H9 (cell line): ENCODE measurements around the gene FGF22. TPM values are rescaled to one million over a fixed set of nuclear protein-coding genes. Genes with fewer than 3 reads are reported as not detected.

ENCODE experiments used
- DNase-seq: peaks from one replicate; pipeline ENCODE4 v3.0.0-alpha.2; 2017
- H2AFZ ChIP-seq: one replicate; pipeline ENCODE4 v1.6.1; 2013; ENCODE audit warnings: mild to moderate bottlenecking, low read length, control low read depth, moderate library complexity
- H2AK5ac ChIP-seq: 2 replicates; pipeline ENCODE4 v1.6.1; 2013; ENCODE audit warnings: low read length, control low read depth, mixed read lengths; ENCODE audit not compliant: insufficient read length
- H2BK120ac ChIP-seq: one replicate; pipeline ENCODE4 v1.6.1; 2013; ENCODE audit warnings: low read depth, mild to moderate bottlenecking, low read length, control low read depth, inconsistent platforms; ENCODE audit not compliant: poor library complexity, severe bottlenecking
- H2BK12ac ChIP-seq: 2 replicates; pipeline ENCODE4 v1.6.1; 2013; ENCODE audit warnings: low read length, control low read depth, mixed read lengths, low read depth; ENCODE audit not compliant: insufficient read length
- H2BK15ac ChIP-seq: 2 replicates; pipeline ENCODE4 v1.6.1; 2013; ENCODE audit warnings: low read depth, low read length, control low read depth
- H2BK20ac ChIP-seq: one replicate; pipeline ENCODE4 v1.6.1; 2013; ENCODE audit warnings: low read depth, mild to moderate bottlenecking, low read length, control low read depth, inconsistent platforms; ENCODE audit not compliant: poor library complexity, severe bottlenecking
- H2BK5ac ChIP-seq: 2 replicates; pipeline ENCODE4 v1.6.1; 2013; ENCODE audit warnings: low read length, control low read depth, mixed read lengths; ENCODE audit not compliant: insufficient read length
- H3K14ac ChIP-seq: 2 replicates; pipeline ENCODE4 v1.6.1; 2013; ENCODE audit warnings: low read length, control low read depth; ENCODE audit not compliant: insufficient read depth
- H3K18ac ChIP-seq: 2 replicates; pipeline ENCODE4 v1.6.1; 2013; ENCODE audit warnings: low read depth, mild to moderate bottlenecking, mixed read lengths, low read length, control low read depth; ENCODE audit not compliant: insufficient read length
- H3K23ac ChIP-seq: 2 replicates; pipeline ENCODE4 v1.6.1; 2013; ENCODE audit warnings: low read length, control low read depth, mixed read lengths, low read depth; ENCODE audit not compliant: insufficient read length
- H3K23me2 ChIP-seq: 2 replicates; pipeline ENCODE4 v1.6.1; 2013; ENCODE audit warnings: low read depth, mild to moderate bottlenecking, mixed read lengths, low read length, control low read depth; ENCODE audit not compliant: insufficient read length, poor library complexity, severe bottlenecking
- H3K27ac ChIP-seq: 2 replicates; pipeline ENCODE4 v1.5.1; 2013; ENCODE audit warnings: low read length, control low read depth, mixed read lengths, low read depth; ENCODE audit not compliant: insufficient read length
- H3K27me3 ChIP-seq: 2 replicates; pipeline ENCODE4 v1.6.1; 2013; ENCODE audit warnings: low read length, control low read depth, inconsistent platforms; ENCODE audit not compliant: insufficient read depth
- H3K4ac ChIP-seq: 2 replicates; pipeline ENCODE4 v1.6.1; 2013; ENCODE audit warnings: low read depth, mild to moderate bottlenecking, control low read depth, inconsistent platforms, low read length, moderate library complexity
- H3K4me1 ChIP-seq: 2 replicates; pipeline ENCODE4 v1.6.1; 2013; ENCODE audit warnings: low read length, control low read depth, inconsistent platforms; ENCODE audit not compliant: insufficient read depth
- H3K4me2 ChIP-seq: 2 replicates; pipeline ENCODE4 v1.6.1; 2013; ENCODE audit warnings: low read length, control low read depth, mixed read lengths; ENCODE audit not compliant: insufficient read length, insufficient read depth
- H3K56ac ChIP-seq: 2 replicates; pipeline ENCODE4 v1.6.1; 2013; ENCODE audit warnings: low read depth, mild to moderate bottlenecking, mixed read lengths, low read length, control low read depth; ENCODE audit not compliant: insufficient read length
- H3K79me1 ChIP-seq: 2 replicates; pipeline ENCODE4 v1.6.1; 2013; ENCODE audit warnings: low read depth, mild to moderate bottlenecking, moderate library complexity, low read length, control low read depth, inconsistent platforms; ENCODE audit not compliant: insufficient read depth, poor library complexity, severe bottlenecking
- H3K79me2 ChIP-seq: 2 replicates; pipeline ENCODE4 v1.6.1; 2013; ENCODE audit warnings: low read length, control low read depth, inconsistent platforms; ENCODE audit not compliant: insufficient read depth
- H3K9ac ChIP-seq: 2 replicates; pipeline ENCODE4 v1.6.1; 2013; ENCODE audit warnings: low read length, control low read depth, mixed read lengths; ENCODE audit not compliant: insufficient read length; ENCODE audit errors: extremely low read depth
- H3K9me3 ChIP-seq: one replicate; pipeline ENCODE4 v1.6.1; 2013; ENCODE audit warnings: low read depth, low read length, inconsistent platforms; ENCODE audit not compliant: control insufficient read depth
- H3T11ph ChIP-seq: one replicate; pipeline ENCODE4 v1.6.1; 2013; ENCODE audit warnings: mild to moderate bottlenecking, low read length, control low read depth, inconsistent platforms
- H4K20me1 ChIP-seq: one replicate; pipeline ENCODE4 v1.6.1; 2013; ENCODE audit not compliant: control insufficient read depth, insufficient read length, insufficient read depth
- H4K5ac ChIP-seq: 2 replicates; pipeline ENCODE4 v1.6.1; 2013; ENCODE audit warnings: low read depth, mild to moderate bottlenecking, mixed read lengths, low read length, control low read depth; ENCODE audit not compliant: insufficient read length
- H4K8ac ChIP-seq: replicated peaks from 2 replicates; pipeline ENCODE4 v1.6.1; 2013; ENCODE audit warnings: low read length, control low read depth, mixed read lengths, low read depth; ENCODE audit not compliant: insufficient read length
- H4K91ac ChIP-seq: 2 replicates; pipeline ENCODE4 v1.6.1; 2013; ENCODE audit warnings: low read depth, mild to moderate bottlenecking, moderate library complexity, mixed read lengths, low read length, control low read depth; ENCODE audit not compliant: insufficient read length
- H3K27ac Mint-ChIP-seq, 3 experiments: 2 replicates in 2 of 3; 3 replicates in 1 of 3; pipeline ENCODE4 v1.8.0; 2020 to 2021; ENCODE audit warnings: mixed read lengths in 3 of 3, mild to moderate bottlenecking in 1 of 3, moderate library complexity in 1 of 3
- H3K27me3 Mint-ChIP-seq: 2 replicates; pipeline ENCODE4 v1.8.0; 2021; ENCODE audit warnings: low read depth, mild to moderate bottlenecking, moderate library complexity, mixed read lengths
- H3K36me3 Mint-ChIP-seq, 3 experiments: 2 replicates in 2 of 3; 3 replicates in 1 of 3; pipeline ENCODE4 v1.8.0; 2020 to 2021; ENCODE audit warnings: low read depth in 3 of 3, mixed read lengths in 3 of 3; ENCODE audit not compliant: insufficient read depth in 1 of 3
- H3K4me1 Mint-ChIP-seq, 2 experiments: 2 replicates each; pipeline ENCODE4 v1.8.0; 2020; ENCODE audit warnings: mixed read lengths in 2 of 2
- H3K4me3 Mint-ChIP-seq, 2 experiments: 2 replicates in 1 of 2; 3 replicates in 1 of 2; pipeline ENCODE4 v1.8.0; 2020 to 2021; ENCODE audit warnings: mild to moderate bottlenecking in 2 of 2, mixed read lengths in 2 of 2, moderate library complexity in 1 of 2
- H3K9me3 Mint-ChIP-seq, 2 experiments: 2 replicates in 1 of 2; 3 replicates in 1 of 2; pipeline ENCODE4 v1.8.0; 2020; ENCODE audit warnings: mild to moderate bottlenecking in 2 of 2, mixed read lengths in 2 of 2, moderate library complexity in 1 of 2
- CTCF ChIP-seq: fragments of 200-600 bp; sonication (generic); conservative IDR thresholded peaks from 3 replicates; pipeline ENCODE4 v1.8.0; 2021; ENCODE audit warnings: antibody characterized with exemption, mild to moderate bottlenecking
- WGBS: extraction: QIAGEN DNeasy Blood & Tissue Kit; methylation state at CpG from one replicate; pipeline ENCODE4 v1.1.7; 2013; ENCODE audit warnings: missing lambda C conversion rate, low lambda C conversion rate, mixed read lengths; ENCODE audit not compliant: insufficient read length; ENCODE audit errors: extremely low coverage; 5-methylcytosine and 5-hydroxymethylcytosine counted together
- total RNA-seq: library from RNA; stranded (reverse); gene quantifications from 2 replicates; pipeline ENCODE4 v1.2.1, GENCODE V29; 2021

The FGF22 gene
- total RNA-seq, 1 experiment from 2014 or later = 0.72 TPM

GRCh38 chr19:688992-689391, 49.3 kb downstream of the FGF22 start:
- Histone ChIP-seq H3K18ac (no peak overlapping the region), H2BK5ac (no peak overlapping the region), H3K56ac (no peak overlapping the region), H3K27me3 (no peaks in the 10 kb centered on the region), H3K23me2 (no peaks in the 10 kb centered on the region), H2BK15ac (no peak overlapping the region), H4K20me1 (no peaks in the 10 kb centered on the region), H3K9ac (no peak overlapping the region), H2BK12ac (no peak overlapping the region), H3K79me2 (no peaks in the 10 kb centered on the region), H4K91ac (no peak overlapping the region), H2BK120ac (no peak overlapping the region), H3T11ph (no peak overlapping the region), H3K4ac (no peak overlapping the region), H3K23ac (no peak overlapping the region), H4K8ac (no peak overlapping the region), H2AFZ (no peak overlapping the region), H3K4me1 (no peaks in the 10 kb centered on the region), H3K27ac (no peak overlapping the region), H3K9me3 (no peaks in the 10 kb centered on the region), H2AK5ac (no peak overlapping the region), H3K4me2 (no peak overlapping the region), H2BK20ac (no peak overlapping the region), H4K5ac (no peak overlapping the region), H3K79me1 (no peaks in the 10 kb centered on the region), H3K14ac (no peak overlapping the region)
- no peak for TF ChIP-seq CTCF
- no peaks in the 10 kb centered on the region for H3K36me3 Mint-ChIP-seq
- no CpG with 5 or more reads among the region's 17 CpGs for WGBS
- H3K27me3 Mint-ChIP-seq = peaks cover 10% of the 10 kb centered on the region
- no peak overlapping the region for H3K4me3 Mint-ChIP-seq
- H3K9me3 Mint-ChIP-seq = peaks cover 3 to 5% of the 10 kb centered on the region in 2 experiments; a peak in 2 of 5 replicates
- H3K4me1 Mint-ChIP-seq = peaks cover 3% of the 10 kb centered on the region in 2 experiments; a peak in 1 of 4 replicates
- no peak for DNase-seq
- H3K27ac Mint-ChIP-seq = no peak overlapping the region; a peak in 1 of 7 replicates
